ENCODE results near the gene ELOB.

DNA sequence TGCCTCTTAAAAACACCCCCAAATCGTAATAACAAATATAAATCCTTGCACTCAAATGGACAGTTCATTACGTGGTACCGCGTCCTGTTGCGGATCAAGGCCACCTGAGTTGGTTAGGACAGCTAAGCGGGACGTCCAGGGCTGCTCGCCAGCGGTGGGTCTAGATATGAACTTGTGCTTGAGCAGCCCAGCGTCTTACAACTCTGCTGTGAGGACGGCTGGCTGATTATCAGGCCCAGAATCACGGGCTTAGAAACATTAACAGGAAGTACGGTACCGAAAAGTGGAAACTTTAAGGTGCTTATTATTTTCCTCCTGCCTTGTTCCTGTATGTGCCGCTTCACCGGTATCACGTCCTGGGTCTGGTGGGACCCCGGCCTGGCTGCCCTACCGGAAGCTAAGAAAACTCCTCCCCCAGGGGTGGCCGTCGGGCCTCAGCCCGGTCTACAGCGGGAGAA is 25.5 kb downstream of the ELOB start:
- TF ChIP-seq, protein P1, sequence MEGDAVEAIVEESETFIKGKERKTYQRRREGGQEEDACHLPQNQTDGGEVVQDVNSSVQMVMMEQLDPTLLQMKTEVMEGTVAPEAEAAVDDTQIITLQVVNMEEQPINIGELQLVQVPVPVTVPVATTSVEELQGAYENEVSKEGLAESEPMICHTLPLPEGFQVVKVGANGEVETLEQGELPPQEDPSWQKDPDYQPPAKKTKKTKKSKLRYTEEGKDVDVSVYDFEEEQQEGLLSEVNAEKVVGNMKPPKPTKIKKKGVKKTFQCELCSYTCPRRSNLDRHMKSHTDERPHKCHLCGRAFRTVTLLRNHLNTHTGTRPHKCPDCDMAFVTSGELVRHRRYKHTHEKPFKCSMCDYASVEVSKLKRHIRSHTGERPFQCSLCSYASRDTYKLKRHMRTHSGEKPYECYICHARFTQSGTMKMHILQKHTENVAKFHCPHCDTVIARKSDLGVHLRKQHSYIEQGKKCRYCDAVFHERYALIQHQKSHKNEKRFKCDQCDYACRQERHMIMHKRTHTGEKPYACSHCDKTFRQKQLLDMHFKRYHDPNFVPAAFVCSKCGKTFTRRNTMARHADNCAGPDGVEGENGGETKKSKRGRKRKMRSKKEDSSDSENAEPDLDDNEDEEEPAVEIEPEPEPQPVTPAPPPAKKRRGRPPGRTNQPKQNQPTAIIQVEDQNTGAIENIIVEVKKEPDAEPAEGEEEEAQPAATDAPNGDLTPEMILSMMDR (IDR thresholded peaks at IDR 0.05), result no peak
- no peak for TF ChIP-seq POLR2A (IDR thresholded peaks at IDR 0.05)
